K562 (cell line): ENCODE results near the gene DUSP16. TPM values are rescaled to one million over a fixed set of nuclear protein-coding genes. Genes with fewer than 3 reads are reported as not detected.

Experiments used
- ATAC-seq: fragments of 200-7000 bp; cut with Tn5 transposase; 3 replicates; pipeline ENCODE4 v1.9.1; 2020; ENCODE audit warnings: moderate library complexity
- BruUV-seq: library from RNA; stranded (reverse); fragments of 400-500 nt; replicated peaks from 2 replicates; lab custom pipeline; 2021; lab: Mats Ljungman, UMichigan
- CTCF ChIA-PET: fragments of 300-600 bp; formaldehyde crosslinking; extraction: SDS; loops from one replicate; lab custom pipeline; 2021; ENCODE audit warnings: low intra/inter-chr PET ratio; lab: Yijun Ruan, JAX
- POLR2A ChIA-PET: fragments of 300-600, 350-650 bp; sonication (Branson Sonifier 250); formaldehyde crosslinking; extraction: SDS; loops from one replicate; lab custom pipeline; 2021; ENCODE audit warnings: antibody characterized with exemption, inconsistent platforms; lab: Yijun Ruan, JAX
- DNase-seq, 4 experiments: peaks; one replicate each; pipeline versions ENCODE4 v3.0.0 to v3.0.0-alpha.2; 2011 to 2018; ENCODE audit warnings: low spot score in 3 of 4, mixed read lengths in 3 of 4; ENCODE audit errors: extremely low read depth in 1 of 4
- FAIRE-seq: peaks from 2 replicates; lab custom pipeline; 2011; peaks lifted over from hg19 to GRCh38; lab: Jason Lieb, UNC
- H2AFZ ChIP-seq: 2 replicates; pipeline ENCODE4 v1.6.0; 2011; ENCODE audit warnings: low read depth, low read length, control low read depth, inconsistent platforms
- H3K27ac ChIP-seq: fragments of 200-600 bp; 3 replicates; pipeline ENCODE4 v1.8.0; 2011; ENCODE audit warnings: low read depth, mild to moderate bottlenecking, control low read depth, inconsistent platforms, low read length, moderate library complexity, mixed read lengths; ENCODE audit errors: extremely low read depth
- H3K27me3 ChIP-seq, 2 experiments: fragments of 300-600 bp in 1 of 2; 2 replicates in 1 of 2; 3 replicates in 1 of 2; pipeline versions ENCODE4 v1.6.0 to v1.8.0; 2011; ENCODE audit warnings: inconsistent platforms in 2 of 2, low read length in 2 of 2, mild to moderate bottlenecking in 1 of 2, mixed read lengths in 1 of 2, moderate library complexity in 1 of 2; ENCODE audit not compliant: control insufficient read depth in 2 of 2, insufficient read depth in 2 of 2
- H3K36me3 ChIP-seq: fragments of 300-600 bp; 3 replicates; pipeline ENCODE4 v1.8.0; 2011; ENCODE audit warnings: mild to moderate bottlenecking, low read length, inconsistent platforms; ENCODE audit not compliant: control insufficient read depth, insufficient read depth
- H3K4me1 ChIP-seq, 2 experiments: fragments of 200-600 bp in 1 of 2; replicated peaks in 1 of 2; 2 replicates in 1 of 2; 3 replicates in 1 of 2; pipeline versions ENCODE4 v1.5.1 to v1.8.0; 2011; ENCODE audit warnings: inconsistent platforms in 2 of 2, low read length in 2 of 2, mild to moderate bottlenecking in 1 of 2, mixed read lengths in 1 of 2, moderate library complexity in 1 of 2; ENCODE audit not compliant: control insufficient read depth in 2 of 2, insufficient read depth in 2 of 2
- H3K4me2 ChIP-seq: 2 replicates; pipeline ENCODE4 v1.6.1; 2011; ENCODE audit warnings: low read length, control low read depth, inconsistent platforms, mixed read lengths; ENCODE audit not compliant: insufficient read depth
- H3K4me3 ChIP-seq: fragments of 200-600 bp; sonication (generic), shearing (Covaris generic); 2 replicates; pipeline ENCODE4 v1.5.1; 2016; ENCODE audit warnings: control low read depth, inconsistent platforms
- H3K79me2 ChIP-seq: fragments of 200-600 bp; 3 replicates; pipeline ENCODE4 v1.8.0; 2011; ENCODE audit warnings: low read length, inconsistent platforms; ENCODE audit not compliant: control insufficient read depth, insufficient read depth
- H3K9ac ChIP-seq, 2 experiments: 2 replicates each; pipeline versions ENCODE4 v1.6.0 to v1.6.1; 2011; ENCODE audit warnings: low read depth in 2 of 2, low read length in 2 of 2, control low read depth in 1 of 2, inconsistent platforms in 1 of 2, mild to moderate bottlenecking in 1 of 2, mixed read lengths in 1 of 2; ENCODE audit not compliant: insufficient read depth in 1 of 2
- H3K9me1 ChIP-seq: one replicate; pipeline ENCODE4 v1.6.0; 2011; ENCODE audit warnings: inconsistent platforms, mild to moderate bottlenecking, low read length, moderate library complexity; ENCODE audit not compliant: control insufficient read depth, insufficient read depth
- H3K9me3 ChIP-seq: replicated peaks from 2 replicates; pipeline ENCODE4 v1.5.1; 2011; ENCODE audit warnings: low read depth, low read length, inconsistent platforms; ENCODE audit not compliant: control insufficient read depth, insufficient read depth
- H4K20me1 ChIP-seq: replicated peaks from 2 replicates; pipeline ENCODE4 v1.6.1; 2011; ENCODE audit warnings: low read length, inconsistent platforms, mixed read lengths; ENCODE audit not compliant: control insufficient read depth, insufficient read depth
- CREB1 ChIP-seq, 2 experiments: sonication (generic) in 1 of 2; formaldehyde crosslinking in 1 of 2; IDR thresholded peaks; 2 replicates each; pipeline versions ENCODE4 v1.6.1 to v1.8.0; 2012 to 2022; ENCODE audit warnings: inconsistent platforms in 1 of 2, mild to moderate bottlenecking in 1 of 2, missing genetic modification reagents in 1 of 2, moderate library complexity in 1 of 2
- DMBX1 ChIP-seq: fragments of 250-450 bp; sonication (Bioruptor Pico); IDR thresholded peaks from 2 replicates; pipeline ENCODE4 v1.8.0; 2022; ENCODE audit warnings: inconsistent platforms, mild to moderate bottlenecking, moderate library complexity, borderline replicate concordance
- FOXJ2 ChIP-seq: fragments of 200-800 bp; sonication (Bioruptor generic); IDR thresholded peaks from 2 replicates; pipeline ENCODE4 v1.6.1; 2016; ENCODE audit warnings: missing genetic modification characterization, missing compliant biosample characterization
- RBM15 ChIP-seq: fragments of 200-400 bp; formaldehyde crosslinking; IDR thresholded peaks from 2 replicates; pipeline ENCODE4 v1.6.1; 2018; ENCODE audit warnings: mild to moderate bottlenecking, low read length, moderate library complexity; ENCODE audit not compliant: insufficient read depth
- RBM25 ChIP-seq: fragments of 200-400 bp; formaldehyde crosslinking; IDR thresholded peaks from 2 replicates; pipeline ENCODE4 v1.6.1; 2018; ENCODE audit warnings: low read length, low read depth, moderate library complexity; ENCODE audit not compliant: severe bottlenecking
- SIN3B ChIP-seq: fragments of 450-650 bp; IDR thresholded peaks from 2 replicates; pipeline ENCODE4 v1.6.1; 2017; ENCODE audit warnings: low read depth, mild to moderate bottlenecking, moderate library complexity
- UBTF ChIP-seq, 2 experiments: IDR thresholded peaks; 2 replicates each; pipeline ENCODE4 v1.6.1; 2012; ENCODE audit warnings: improper control_type of control experiment in 2 of 2, low read depth in 2 of 2, low read length in 2 of 2, borderline replicate concordance in 1 of 2
- ZNF398 ChIP-seq: fragments of 250-450 bp; sonication (Bioruptor Pico); IDR thresholded peaks from 2 replicates; pipeline ENCODE4 v1.8.0; 2021; ENCODE audit warnings: moderate library complexity, mild to moderate bottlenecking, inconsistent platforms
- WGBS: fragments of 100-300 bp; shearing (Covaris generic); methylation state at CpG from one replicate; pipeline ENCODE4 v1.1.6; 2016; ENCODE audit warnings: low coverage, mixed read lengths; ENCODE audit not compliant: insufficient coverage; ENCODE audit errors: missing lambda C conversion rate; 5-methylcytosine and 5-hydroxymethylcytosine counted together
- in situ Hi-C: fragments of 300-500 bp; cut with MboI; formaldehyde crosslinking; loops from 4 replicates; pipeline ENCODE4 v1.15.0; 2018; ENCODE audit warnings: inconsistent platforms, mixed read lengths
- intact Hi-C: fragments of 100-400 bp; cut with micrococcal nuclease; formaldehyde crosslinking; loops from 2 replicates; pipeline ENCODE4 v1.14.2; 2022
- polyA plus RNA-seq, 8 experiments: library from polyadenylated mRNA; depleted of rRNA in 4 of 8; stranded (reverse) in 5 of 8; unstranded in 3 of 8; fragments of >200 nt; fragmentation: Nextera tagmentation in 2 of 8; fragmentation: Illumina TruSeq in 1 of 8; extraction: Ambion mirVana in 2 of 8; extraction: Trizol in 1 of 8; gene quantifications; 2 replicates each; pipeline versions ENCODE4 v1.2.1 to v1.2.3, GENCODE V29; 2011 to 2014; ENCODE audit warnings: inconsistent platforms in 1 of 8, missing spikeins in 1 of 8
- total RNA-seq, 7 experiments: library from RNA; depleted of rRNA in 6 of 7; stranded (reverse); fragments of >200 nt in 6 of 7; fragmentation: Illumina TruSeq in 2 of 7; extraction: Trizol in 2 of 7; gene quantifications; 2 replicates each; pipeline versions ENCODE4 v1.2.1 to v1.2.3, GENCODE V29; 2011 to 2021; ENCODE audit warnings: low replicate concordance in 1 of 7
- TF ChIP-seq, protein P1 (sequence below): fragments of 450-650 bp; IDR thresholded peaks from 2 replicates; pipeline ENCODE4 v1.6.1; 2016; ENCODE audit warnings: missing biosample characterization, missing genetic modification characterization

Gene DUSP16
- total and polyA plus RNA-seq, 9 of the 15 experiments (the other 6 are each of a cell fraction or from before 2014, with no cell fraction given): 0.70 to 12.3 (median 5.7) TPM

DNA sequence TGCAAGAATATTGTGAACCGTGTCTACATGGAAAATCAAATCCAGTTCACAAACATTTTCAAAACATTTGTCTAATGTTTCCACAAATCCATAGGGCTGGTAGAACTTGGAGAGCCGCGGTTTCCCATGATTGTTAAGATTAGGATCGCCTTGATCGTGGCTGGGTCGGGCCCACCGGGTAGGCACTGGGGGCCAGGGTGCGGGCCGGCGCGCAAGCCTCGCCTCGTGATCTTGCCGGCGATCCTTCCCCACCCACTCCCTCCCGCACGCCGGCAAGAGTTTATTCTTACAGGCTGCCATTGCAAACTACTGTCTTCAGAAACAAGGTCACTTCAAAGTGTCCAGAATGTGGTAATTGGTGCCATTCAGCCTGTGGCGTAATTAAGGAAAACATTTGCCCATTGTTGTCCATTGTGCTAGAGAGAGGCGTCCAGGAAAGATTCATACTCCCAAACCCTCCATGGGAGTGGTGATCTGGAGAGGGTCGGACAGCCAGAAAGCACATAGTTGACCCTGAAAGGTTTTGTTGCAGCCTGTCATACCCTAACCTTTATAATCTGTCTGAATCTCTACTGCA is 110.2 kb downstream of the DUSP16 start (continued):
- TF ChIP-seq CREB1 (IDR thresholded peaks at IDR 0.05) (no peak), CREB1 (CRISPR knock-in tag; IDR thresholded peaks at IDR 0.05) (no peak), ZNF398 (CRISPR knock-in tag) (no peak), FOXJ2 (tag) (no peak), RBM25 (no peak)

- WGBS: 84% methylated on average over 4 of the region's 4 CpGs
- DNase-seq (no peak), FAIRE-seq (no peak), ATAC-seq (no peak)
- Histone ChIP-seq H3K79me2 (no peaks in the 10 kb centered on the region), H3K27me3 (no peaks in the 10 kb centered on the region), H4K20me1 (0 out of 2 replicates have a peak, but pooled peaks cover 3% of the 10 kb centered on the region), H3K27ac (no peak overlapping the region), H2AFZ (no peak overlapping the region), H3K36me3 (no peaks in the 10 kb centered on the region), H3K4me1 (no peaks in the 10 kb centered on the region), H3K4me2 (no peak overlapping the region), H3K4me3 (no peak overlapping the region), H3K9me3 (no peaks in the 10 kb centered on the region), H3K9me1 (no peaks in the 10 kb centered on the region), H3K9ac (no peak overlapping the region)
- ChIA-PET CTCF (no interaction called here), POLR2A (no interaction called here)
- intact Hi-C loops: no loop called here
- no TSS peak for BruUV-seq
- TF ChIP-seq UBTF (IDR thresholded peaks at IDR 0.05; ENCODE audit: borderline replicate concordance in 1 of 2, low read depth in 2 of 2, low read length in 2 of 2): no peak
- TF ChIP-seq DMBX1 (CRISPR knock-in tag): no peak
- TF ChIP-seq RBM15: no peak
- TF ChIP-seq SIN3B: no peak
- TF ChIP-seq, protein P1, sequence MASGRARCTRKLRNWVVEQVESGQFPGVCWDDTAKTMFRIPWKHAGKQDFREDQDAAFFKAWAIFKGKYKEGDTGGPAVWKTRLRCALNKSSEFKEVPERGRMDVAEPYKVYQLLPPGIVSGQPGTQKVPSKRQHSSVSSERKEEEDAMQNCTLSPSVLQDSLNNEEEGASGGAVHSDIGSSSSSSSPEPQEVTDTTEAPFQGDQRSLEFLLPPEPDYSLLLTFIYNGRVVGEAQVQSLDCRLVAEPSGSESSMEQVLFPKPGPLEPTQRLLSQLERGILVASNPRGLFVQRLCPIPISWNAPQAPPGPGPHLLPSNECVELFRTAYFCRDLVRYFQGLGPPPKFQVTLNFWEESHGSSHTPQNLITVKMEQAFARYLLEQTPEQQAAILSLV (tag): no peak
- in situ Hi-C loops: no loop called here
Measured at GRCh38 chr12:12451098-12451497, 111.6 kb downstream of the DUSP16 start.
